Measurements from ENCODE around the gene CAMK2A. TPM values are rescaled to one million over a fixed set of nuclear protein-coding genes. Genes with fewer than 3 reads are reported as not detected.

CAMK2A gene
- total and polyA plus RNA-seq, 10 donors, result 0.03 to 1.1 (median 0.66) TPM; not detected in 2

DNA sequence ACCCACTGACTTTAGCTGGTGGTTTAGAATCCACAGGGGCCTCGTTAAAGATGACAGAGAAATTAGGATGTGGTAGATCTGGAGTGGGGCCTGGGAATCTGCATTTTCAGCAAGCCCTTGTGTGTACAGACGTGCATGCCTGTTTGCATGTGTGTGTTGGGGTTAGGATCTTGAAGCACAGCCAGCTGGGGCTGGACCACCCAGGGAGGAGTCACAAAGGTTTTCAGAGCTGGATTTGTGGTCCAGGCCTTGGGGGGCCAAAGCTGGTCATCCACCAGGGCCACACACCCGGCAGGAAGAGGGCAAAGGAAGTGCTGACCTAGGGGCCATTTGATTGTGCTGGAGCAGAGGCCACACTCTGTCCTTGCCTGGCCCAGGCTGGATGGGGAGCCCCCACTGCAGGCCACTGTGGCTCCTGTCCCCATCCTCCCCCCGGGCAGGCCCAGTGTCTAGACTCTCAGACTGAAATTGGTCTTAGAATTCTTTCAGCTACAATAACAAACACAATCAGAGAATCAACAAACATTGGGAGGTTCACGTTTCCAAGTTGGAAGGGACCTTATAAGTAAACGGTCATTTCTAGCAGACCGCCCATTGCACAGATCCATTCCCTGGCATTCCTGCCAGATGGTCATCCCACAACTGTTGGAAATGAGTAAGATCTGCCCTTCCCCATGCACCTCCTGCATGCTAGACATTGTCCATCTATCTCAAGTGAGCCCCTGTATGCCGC is 112.7 kb downstream of the CAMK2A start:
- no peaks in the 10 kb centered on the region for H3K36me3 ChIP-seq
- no peak overlapping the region for H3K4me3 ChIP-seq
- no peak for DNase-seq
- no peaks in the 10 kb centered on the region for H3K9me3 ChIP-seq
- peaks cover 0 to 7% (median 0%) of the 10 kb centered on the region in 7 donors for H3K27me3 ChIP-seq (replicated peaks in 1 of 7)
- peaks cover 0 to 17% (median 6%) of the 10 kb centered on the region in 6 donors for H3K4me1 ChIP-seq
- no peak for TF ChIP-seq POLR2AphosphoS5 (IDR thresholded peaks at IDR 0.05)
- no peak for TF ChIP-seq POLR2A (IDR thresholded peaks at IDR 0.05)
- TF ChIP-seq, protein P1, sequence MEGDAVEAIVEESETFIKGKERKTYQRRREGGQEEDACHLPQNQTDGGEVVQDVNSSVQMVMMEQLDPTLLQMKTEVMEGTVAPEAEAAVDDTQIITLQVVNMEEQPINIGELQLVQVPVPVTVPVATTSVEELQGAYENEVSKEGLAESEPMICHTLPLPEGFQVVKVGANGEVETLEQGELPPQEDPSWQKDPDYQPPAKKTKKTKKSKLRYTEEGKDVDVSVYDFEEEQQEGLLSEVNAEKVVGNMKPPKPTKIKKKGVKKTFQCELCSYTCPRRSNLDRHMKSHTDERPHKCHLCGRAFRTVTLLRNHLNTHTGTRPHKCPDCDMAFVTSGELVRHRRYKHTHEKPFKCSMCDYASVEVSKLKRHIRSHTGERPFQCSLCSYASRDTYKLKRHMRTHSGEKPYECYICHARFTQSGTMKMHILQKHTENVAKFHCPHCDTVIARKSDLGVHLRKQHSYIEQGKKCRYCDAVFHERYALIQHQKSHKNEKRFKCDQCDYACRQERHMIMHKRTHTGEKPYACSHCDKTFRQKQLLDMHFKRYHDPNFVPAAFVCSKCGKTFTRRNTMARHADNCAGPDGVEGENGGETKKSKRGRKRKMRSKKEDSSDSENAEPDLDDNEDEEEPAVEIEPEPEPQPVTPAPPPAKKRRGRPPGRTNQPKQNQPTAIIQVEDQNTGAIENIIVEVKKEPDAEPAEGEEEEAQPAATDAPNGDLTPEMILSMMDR (IDR thresholded peaks at IDR 0.05 in 8 of 11, conservative IDR thresholded peaks at IDR 0.05 in 3 of 11), result no peak
- intact Hi-C loops (cut with DNase I; ENCODE audit: low total_unique reads), result no loop called here
- WGBS, 5 donors, result 70 to 85% (median 80%) methylated on average over 8 of the region's 8 CpGs
- no peak overlapping the region for H3K27ac ChIP-seq

DNA sequence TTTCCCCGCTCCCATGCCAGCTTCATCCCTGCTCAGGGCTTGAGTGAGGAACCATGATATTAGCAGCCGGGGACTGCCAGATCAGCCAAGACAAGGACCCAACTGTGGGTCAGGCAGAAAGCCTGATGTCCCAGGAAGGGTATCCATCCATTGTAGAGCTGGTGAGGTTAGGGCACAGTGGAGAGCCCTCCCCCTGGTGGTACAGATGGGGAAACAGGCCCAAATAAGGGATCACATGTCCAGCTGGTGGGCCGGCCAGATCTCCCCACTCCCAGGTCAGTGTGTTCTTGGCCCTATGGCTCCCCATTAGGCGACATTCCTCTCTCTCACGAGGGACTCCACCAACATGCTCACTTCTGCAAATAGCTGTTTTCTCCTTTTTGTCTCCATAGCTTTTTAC is 114.0 kb downstream of the CAMK2A start:
- DNase-seq, result no peak
- Histone ChIP-seq H3K27ac (no peak overlapping the region), H3K4me1 (peaks cover 0 to 10% (median 3%) of the 10 kb centered on the region in 6 donors), H3K4me3 (no peak overlapping the region), H3K36me3 (no peaks in the 10 kb centered on the region), H3K27me3 (replicated peaks in 1 of 7) (peaks cover 0 to 21% (median 0%) of the 10 kb centered on the region in 7 donors), H3K9me3 (no peaks in the 10 kb centered on the region)
- TF ChIP-seq, protein P1 (IDR thresholded peaks at IDR 0.05 in 8 of 11, conservative IDR thresholded peaks at IDR 0.05 in 3 of 11), result peak in 5 of 11 experiments; percentile 30 to 50 (median 34)
- TF ChIP-seq POLR2AphosphoS5 (IDR thresholded peaks at IDR 0.05), result no peak
- intact Hi-C loops (cut with DNase I; ENCODE audit: low total_unique reads), result no loop called here
- 64 to 84% (median 79%) methylated on average over 5 of the region's 5 CpGs for WGBS, 5 donors

DNA sequence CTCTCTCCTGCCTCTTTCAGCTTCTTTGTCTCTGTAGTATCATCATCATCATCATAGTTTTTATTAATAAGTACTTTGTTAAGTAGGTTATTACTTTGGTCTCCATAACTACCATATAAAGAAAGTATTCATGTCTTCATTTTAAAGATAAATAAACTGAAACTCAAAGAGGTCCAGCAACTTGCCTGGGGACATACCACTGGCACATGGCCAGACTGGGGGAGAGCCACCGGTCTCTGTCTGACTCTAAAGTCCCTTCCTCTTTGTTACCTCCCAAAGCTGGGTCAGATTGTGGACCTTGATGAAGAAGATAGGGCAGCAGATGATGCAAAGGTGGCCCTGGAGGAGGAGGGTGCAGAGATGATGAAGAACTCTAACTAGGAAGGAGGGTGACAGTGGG is 114.5 kb downstream of the CAMK2A start:
- DNase-seq, result no peak
- Histone ChIP-seq H3K9me3 (no peaks in the 10 kb centered on the region), H3K36me3 (no peaks in the 10 kb centered on the region), H3K4me1 (peaks cover 0 to 5% (median 0%) of the 10 kb centered on the region in 6 donors), H3K27ac (no peak overlapping the region), H3K4me3 (no peak overlapping the region), H3K27me3 (replicated peaks in 1 of 7) (peaks cover 0 to 26% (median 0%) of the 10 kb centered on the region in 7 donors)
- WGBS, 5 donors, result 65 to 90% (median 73%) methylated on average over 1 of the region's 1 CpG
- no peak for TF ChIP-seq POLR2AphosphoS5 (IDR thresholded peaks at IDR 0.05)
- intact Hi-C loops (cut with DNase I; ENCODE audit: low total_unique reads), result no loop called here

DNA sequence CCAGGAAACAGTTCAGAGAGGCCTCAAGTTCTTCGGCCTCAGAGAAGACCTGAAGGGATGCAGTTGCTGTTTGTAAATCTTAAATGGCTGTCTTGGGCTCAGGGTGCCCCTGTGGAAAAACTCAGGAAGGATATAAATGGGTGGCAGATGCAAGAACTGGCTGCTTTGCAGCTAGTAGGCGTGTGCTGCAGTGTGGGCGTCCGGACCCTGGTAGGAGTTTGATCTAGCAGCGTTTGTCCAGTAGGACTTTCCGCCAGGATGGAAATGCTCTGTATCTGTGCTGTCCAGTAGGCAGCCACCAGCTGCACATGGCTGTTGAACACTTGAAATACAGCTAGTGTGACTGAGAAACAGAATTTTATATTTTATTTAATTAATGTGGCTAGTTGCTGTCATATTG is 115.3 kb downstream of the CAMK2A start:
- Histone ChIP-seq H3K27ac (no peak overlapping the region), H3K4me1 (no peaks in the 10 kb centered on the region), H3K36me3 (no peaks in the 10 kb centered on the region), H3K9me3 (no peaks in the 10 kb centered on the region), H3K4me3 (no peak overlapping the region), H3K27me3 (replicated peaks in 1 of 7) (peaks cover 0 to 34% (median 2%) of the 10 kb centered on the region in 7 donors)
- DNase-seq, result no peak
- 82 to 90% (median 86%) methylated on average over 6 of the region's 6 CpGs for WGBS, 5 donors
- TF ChIP-seq, protein P1 (IDR thresholded peaks at IDR 0.05 in 8 of 11, conservative IDR thresholded peaks at IDR 0.05 in 3 of 11), result no peak
- no peak for TF ChIP-seq POLR2AphosphoS5 (IDR thresholded peaks at IDR 0.05)
- no peak for TF ChIP-seq POLR2A (IDR thresholded peaks at IDR 0.05)
- intact Hi-C loops (cut with DNase I; ENCODE audit: low total_unique reads), result no loop called here

Measured in spleen (tissue), 11 donors.